GM12891 (cell line): ENCODE results near the gene C3orf20.

Experiments used
- POLR2A ChIP-seq: IDR thresholded peaks from 2 replicates; pipeline ENCODE4 v1.6.1; 2011; ENCODE audit warnings: low read depth, low read length, control low read depth
- TAF1 ChIP-seq: IDR thresholded peaks from 2 replicates; pipeline ENCODE4 v1.6.1; 2011; ENCODE audit warnings: low read depth, low read length, control low read depth

DNA sequence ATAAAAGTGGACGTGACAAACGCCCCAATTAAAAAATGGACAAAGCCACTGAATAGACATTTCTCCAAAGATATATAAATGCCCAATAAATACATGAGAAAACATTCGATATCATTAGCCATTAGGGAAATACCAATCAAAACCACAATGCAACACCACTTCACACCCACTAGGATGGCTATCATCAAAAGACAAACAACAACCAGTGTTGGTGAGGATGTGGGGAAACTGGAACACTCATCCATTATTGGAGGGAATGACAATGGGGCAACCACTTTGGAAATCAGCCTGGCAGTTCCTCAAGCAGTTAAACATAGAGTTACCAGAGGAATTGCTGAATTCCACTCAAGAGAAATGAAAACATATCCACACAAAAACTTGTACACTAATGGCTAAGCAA lies 111.4 kb downstream of the C3orf20 start:
- TF ChIP-seq TAF1, result no peak
- TF ChIP-seq POLR2A, result no peak
